ENCODE data around the gene SULT4A1. TPM values are rescaled to one million over a fixed set of nuclear protein-coding genes. Genes with fewer than 3 reads are reported as not detected.
"Not testable (repeated sequence)": the region's sequence is repeated elsewhere in the genome, so short reads cannot be mapped to it uniquely, and the experiment has no call there.

SULT4A1 gene
- total RNA-seq, 4 donors from 2014 or later, result 0.27 to 0.53 (median 0.47) TPM; not detected in 1

- not testable (repeated sequence) for H3K4me3 ChIP-seq, H3K9me3 ChIP-seq, H3K4me1 ChIP-seq, H3K36me3 ChIP-seq, H3K27ac ChIP-seq, H3K27me3 ChIP-seq
- peak in 1 of 3 donors; percentile 77 for DNase-seq
- TF ChIP-seq, protein P1, sequence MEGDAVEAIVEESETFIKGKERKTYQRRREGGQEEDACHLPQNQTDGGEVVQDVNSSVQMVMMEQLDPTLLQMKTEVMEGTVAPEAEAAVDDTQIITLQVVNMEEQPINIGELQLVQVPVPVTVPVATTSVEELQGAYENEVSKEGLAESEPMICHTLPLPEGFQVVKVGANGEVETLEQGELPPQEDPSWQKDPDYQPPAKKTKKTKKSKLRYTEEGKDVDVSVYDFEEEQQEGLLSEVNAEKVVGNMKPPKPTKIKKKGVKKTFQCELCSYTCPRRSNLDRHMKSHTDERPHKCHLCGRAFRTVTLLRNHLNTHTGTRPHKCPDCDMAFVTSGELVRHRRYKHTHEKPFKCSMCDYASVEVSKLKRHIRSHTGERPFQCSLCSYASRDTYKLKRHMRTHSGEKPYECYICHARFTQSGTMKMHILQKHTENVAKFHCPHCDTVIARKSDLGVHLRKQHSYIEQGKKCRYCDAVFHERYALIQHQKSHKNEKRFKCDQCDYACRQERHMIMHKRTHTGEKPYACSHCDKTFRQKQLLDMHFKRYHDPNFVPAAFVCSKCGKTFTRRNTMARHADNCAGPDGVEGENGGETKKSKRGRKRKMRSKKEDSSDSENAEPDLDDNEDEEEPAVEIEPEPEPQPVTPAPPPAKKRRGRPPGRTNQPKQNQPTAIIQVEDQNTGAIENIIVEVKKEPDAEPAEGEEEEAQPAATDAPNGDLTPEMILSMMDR (IDR thresholded peaks at IDR 0.05), result peak in 3 of 6 experiments; percentile 18 to 25 (median 22)
Measured at GRCh38 chr22:43904412-43904811, 42.1 kb upstream of the SULT4A1 start.

- H3K9me3 ChIP-seq, H3K27me3 ChIP-seq, H3K4me1 ChIP-seq, DNase-seq, H3K4me3 ChIP-seq, H3K36me3 ChIP-seq, H3K27ac ChIP-seq: not testable (repeated sequence)
Measured at GRCh38 chr22:43903033-43903432, 40.7 kb upstream of the SULT4A1 start.

- no peaks in the 10 kb centered on the region for H3K9me3 ChIP-seq
- TF ChIP-seq, protein P1 (IDR thresholded peaks at IDR 0.05), result no peak
- TF ChIP-seq POLR2A (IDR thresholded peaks at IDR 0.05), result no peak
- no peak overlapping the region for H3K4me3 ChIP-seq
- no peaks in the 10 kb centered on the region for H3K4me1 ChIP-seq
- DNase-seq, result no peak
- H3K27me3 ChIP-seq, result no peaks in the 10 kb centered on the region
- H3K36me3 ChIP-seq, result no peaks in the 10 kb centered on the region
- no peak overlapping the region for H3K27ac ChIP-seq
Measured at GRCh38 chr22:43901976-43902643, 39.8 kb upstream of the SULT4A1 start.

- Histone ChIP-seq H3K27me3 (no peaks in the 10 kb centered on the region), H3K4me3 (no peak overlapping the region), H3K36me3 (no peaks in the 10 kb centered on the region), H3K27ac (no peak overlapping the region), H3K9me3 (no peaks in the 10 kb centered on the region), H3K4me1 (no peaks in the 10 kb centered on the region)
- no peak for DNase-seq
- TF ChIP-seq POLR2A (IDR thresholded peaks at IDR 0.05), result no peak
- TF ChIP-seq, protein P1 (IDR thresholded peaks at IDR 0.05), result no peak
Measured at GRCh38 chr22:43900206-43900605, 37.9 kb upstream of the SULT4A1 start.

DNA sequence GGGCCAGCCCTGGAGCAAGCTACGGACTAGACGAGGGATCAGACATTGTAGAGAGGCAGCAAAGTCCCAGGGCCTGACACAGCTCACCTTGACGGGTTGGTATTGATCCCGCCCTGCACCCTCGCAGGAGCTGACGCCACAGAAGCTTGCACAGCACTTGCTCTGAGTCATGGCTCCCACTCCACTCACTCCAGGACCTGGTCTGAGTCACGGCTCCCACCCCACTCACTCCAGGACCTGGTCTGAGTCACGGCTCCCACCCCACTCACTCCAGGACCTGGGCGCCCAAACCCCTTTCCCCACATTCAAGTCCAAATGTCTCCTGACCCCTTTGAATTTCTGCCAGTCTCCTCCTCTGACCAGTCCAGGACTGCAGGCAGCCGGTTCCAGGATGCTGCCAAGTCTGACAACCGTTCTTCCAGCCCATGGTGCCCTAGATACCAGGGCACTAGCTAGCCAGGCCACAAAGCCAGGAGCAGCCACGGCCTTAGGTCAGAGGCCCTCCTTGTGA, 35.5 kb upstream of the SULT4A1 start:
- H3K27me3 ChIP-seq, result no peaks in the 10 kb centered on the region
- TF ChIP-seq, protein P1 (IDR thresholded peaks at IDR 0.05), result no peak
- TF ChIP-seq POLR2A (IDR thresholded peaks at IDR 0.05), result no peak
- no peak for DNase-seq
- H3K36me3 ChIP-seq, result no peaks in the 10 kb centered on the region
- no peak overlapping the region for H3K4me3 ChIP-seq
- no peaks in the 10 kb centered on the region for H3K9me3 ChIP-seq
- H3K27ac ChIP-seq, result no peak overlapping the region
- no peaks in the 10 kb centered on the region for H3K4me1 ChIP-seq

GRCh38 chr22:43895986-43896645, 33.8 kb upstream of the SULT4A1 start:
- Histone ChIP-seq H3K27ac (no peak overlapping the region), H3K27me3 (peaks cover 0 to 9% of the 10 kb centered on the region in 2 donors), H3K4me1 (no peaks in the 10 kb centered on the region), H3K4me3 (no peak overlapping the region), H3K36me3 (no peaks in the 10 kb centered on the region), H3K9me3 (no peaks in the 10 kb centered on the region)
- TF ChIP-seq, protein P1 (IDR thresholded peaks at IDR 0.05), result no peak
- no peak for TF ChIP-seq POLR2A (IDR thresholded peaks at IDR 0.05)
- no peak for DNase-seq

All from Peyer's patch (tissue), 4 donors.